Neuronal stem cell (in vitro differentiated cells): ENCODE results near the gene PRRC2B.

Source experiments
- DNase-seq: peaks from one replicate; pipeline ENCODE4 v3.0.0-alpha.2; 2013; ENCODE audit warnings: low spot score
- H2AFZ ChIP-seq: one replicate; pipeline ENCODE4 v1.6.1; 2013; ENCODE audit warnings: mild to moderate bottlenecking, low read length, inconsistent platforms
- H2AK5ac ChIP-seq: 2 replicates; pipeline ENCODE4 v1.6.1; 2013; ENCODE audit warnings: low read depth, mild to moderate bottlenecking, inconsistent platforms, low read length, moderate library complexity, mixed read lengths
- H2BK120ac ChIP-seq: 2 replicates; pipeline ENCODE4 v1.6.1; 2013; ENCODE audit warnings: low read depth, mild to moderate bottlenecking, inconsistent platforms, low read length, moderate library complexity, mixed read lengths
- H2BK12ac ChIP-seq: one replicate; pipeline ENCODE4 v1.6.1; 2013; ENCODE audit warnings: low read length, inconsistent platforms
- H2BK15ac ChIP-seq: 2 replicates; pipeline ENCODE4 v1.6.1; 2013; ENCODE audit warnings: mild to moderate bottlenecking, low read length, inconsistent platforms, mixed read lengths
- H2BK5ac ChIP-seq: one replicate; pipeline ENCODE4 v1.6.1; 2013; ENCODE audit warnings: inconsistent platforms, mild to moderate bottlenecking, low read length, moderate library complexity
- H3K14ac ChIP-seq: one replicate; pipeline ENCODE4 v1.6.1; 2013; ENCODE audit warnings: low read length, inconsistent platforms
- H3K18ac ChIP-seq: 2 replicates; pipeline ENCODE4 v1.6.1; 2013; ENCODE audit warnings: low read length, inconsistent platforms
- H3K23ac ChIP-seq: 2 replicates; pipeline ENCODE4 v1.6.1; 2013; ENCODE audit warnings: low read depth, mild to moderate bottlenecking, mixed read lengths, low read length, inconsistent platforms; ENCODE audit not compliant: poor library complexity
- H3K27ac ChIP-seq: replicated peaks from 3 replicates; pipeline ENCODE4 v1.5.1; 2013; ENCODE audit warnings: low read length, inconsistent platforms
- H3K27me3 ChIP-seq, 3 experiments: 2 replicates each; pipeline ENCODE4 v1.6.1; 2013; ENCODE audit warnings: low read length in 3 of 3, mild to moderate bottlenecking in 2 of 3, inconsistent platforms in 1 of 3, low read depth in 1 of 3, mixed read lengths in 1 of 3, moderate library complexity in 1 of 3; ENCODE audit not compliant: control insufficient read depth in 3 of 3, insufficient read depth in 3 of 3
- H3K36me3 ChIP-seq, 2 donors: replicated peaks in 1 of 2; 2 replicates each; pipeline ENCODE4 v1.6.1; 2013; ENCODE audit warnings: low read length in 2 of 2; ENCODE audit not compliant: control insufficient read depth in 2 of 2, insufficient read depth in 2 of 2
- H3K4ac ChIP-seq: 2 replicates; pipeline ENCODE4 v1.6.1; 2013; ENCODE audit warnings: inconsistent platforms, mild to moderate bottlenecking, low read length, moderate library complexity
- H3K4me1 ChIP-seq, 2 donors: 1 replicate in 1 of 2; 2 replicates in 1 of 2; pipeline ENCODE4 v1.6.1; 2013; ENCODE audit warnings: low read length in 2 of 2, low read depth in 1 of 2; ENCODE audit not compliant: control insufficient read depth in 2 of 2, insufficient read depth in 1 of 2
- H3K4me2 ChIP-seq: one replicate; pipeline ENCODE4 v1.6.1; 2013; ENCODE audit warnings: mild to moderate bottlenecking, low read length, inconsistent platforms; ENCODE audit not compliant: insufficient read depth, poor library complexity, severe bottlenecking
- H3K4me3 ChIP-seq, 2 donors: 2 replicates each; pipeline ENCODE4 v1.5.1; 2013; ENCODE audit warnings: low read length in 2 of 2, mild to moderate bottlenecking in 2 of 2, inconsistent platforms in 1 of 2, moderate library complexity in 1 of 2
- H3K79me1 ChIP-seq: one replicate; pipeline ENCODE4 v1.6.1; 2013; ENCODE audit warnings: low read depth, mild to moderate bottlenecking, inconsistent platforms, low read length, moderate library complexity
- H3K9ac ChIP-seq: one replicate; pipeline ENCODE4 v1.6.1; 2013; ENCODE audit warnings: mild to moderate bottlenecking, low read depth, low read length, inconsistent platforms; ENCODE audit not compliant: poor library complexity
- H3K9me3 ChIP-seq, 2 donors: replicated peaks in 1 of 2; 2 replicates each; pipeline versions ENCODE3 to v1.6.1; 2013; ENCODE audit warnings: low read length in 2 of 2, mild to moderate bottlenecking in 2 of 2, inconsistent platforms in 1 of 2, low read depth in 1 of 2, mixed read lengths in 1 of 2, moderate library complexity in 1 of 2; ENCODE audit not compliant: control insufficient read depth in 2 of 2, insufficient read depth in 1 of 2
- H4K8ac ChIP-seq: one replicate; pipeline ENCODE4 v1.6.1; 2013; ENCODE audit warnings: low read depth, mild to moderate bottlenecking, inconsistent platforms, low read length, moderate library complexity
- H4K91ac ChIP-seq: one replicate; pipeline ENCODE4 v1.6.1; 2013; ENCODE audit warnings: low read length, low read depth, mild to moderate bottlenecking, inconsistent platforms; ENCODE audit not compliant: poor library complexity
- WGBS, 2 donors: extraction: QIAGEN DNeasy Blood & Tissue Kit; methylation state at CpG; one replicate each; pipeline ENCODE4 v1.1.7; 2013; ENCODE audit warnings: missing lambda C conversion rate in 2 of 2, mixed read lengths in 1 of 2; ENCODE audit not compliant: insufficient read length in 2 of 2, insufficient replicate concordance in 1 of 2; ENCODE audit errors: extremely low coverage in 2 of 2; 5-methylcytosine and 5-hydroxymethylcytosine counted together

Gene PRRC2B

GRCh38 chr9:131432597-131433301 lies 38.9 kb downstream of the PRRC2B start:
- H3K79me1 ChIP-seq = peaks cover 4% of the 10 kb centered on the region
- no CpG with 5 or more reads among the region's 15 CpGs for WGBS, 2 donors
- no peak overlapping the region for H2AK5ac ChIP-seq
- peaks cover 38 to 89% of the 10 kb centered on the region in 2 donors for H3K36me3 ChIP-seq
- no peak overlapping the region for H3K18ac ChIP-seq
- no peak overlapping the region for H2BK15ac ChIP-seq
- no peak overlapping the region for H3K14ac ChIP-seq
- no peak overlapping the region for H3K4me2 ChIP-seq
- no peak overlapping the region for H3K4me3 ChIP-seq
- H2AFZ ChIP-seq = no peak overlapping the region
- H3K9me3 ChIP-seq = no peaks in the 10 kb centered on the region
- H4K8ac ChIP-seq = no peak overlapping the region
- H2BK12ac ChIP-seq = no peak overlapping the region
- H3K27ac ChIP-seq = peak overlapping the region; percentile 14
- H3K9ac ChIP-seq = peak overlapping the region; percentile 55
- no peaks in the 10 kb centered on the region for H3K27me3 ChIP-seq
- H3K4ac ChIP-seq = no peak overlapping the region
- peak overlapping the region; percentile 29 for H3K23ac ChIP-seq
- no peak overlapping the region for H2BK120ac ChIP-seq
- H2BK5ac ChIP-seq = no peak overlapping the region
- DNase-seq = no peak
- H4K91ac ChIP-seq = no peak overlapping the region
- peaks cover 17 to 20% of the 10 kb centered on the region in 2 donors for H3K4me1 ChIP-seq

GRCh38 chr9:131433302-131433854 lies 39.5 kb downstream of the PRRC2B start:
- Histone ChIP-seq H3K4ac (no peak overlapping the region), H4K8ac (no peak overlapping the region), H3K9ac (peak overlapping the region; percentile 55), H3K9me3 (no peaks in the 10 kb centered on the region), H3K4me2 (no peak overlapping the region), H3K27ac (peak overlapping the region; percentile 14), H2BK5ac (no peak overlapping the region), H2BK12ac (no peak overlapping the region), H2AFZ (no peak overlapping the region), H3K27me3 (no peaks in the 10 kb centered on the region), H2BK15ac (no peak overlapping the region), H4K91ac (no peak overlapping the region), H3K36me3 (peaks cover 44 to 96% of the 10 kb centered on the region in 2 donors), H3K23ac (no peak overlapping the region), H3K79me1 (peaks cover 7% of the 10 kb centered on the region), H3K18ac (no peak overlapping the region), H2BK120ac (no peak overlapping the region), H3K4me1 (peaks cover 17 to 20% of the 10 kb centered on the region in 2 donors), H3K4me3 (no peak overlapping the region), H3K14ac (no peak overlapping the region), H2AK5ac (no peak overlapping the region)
- WGBS, 2 donors = no CpG with 5 or more reads among the region's 3 CpGs
- no peak for DNase-seq

GRCh38 chr9:131434673-131435072 lies 40.8 kb downstream of the PRRC2B start:
- no peak overlapping the region for H2AK5ac ChIP-seq
- H3K4ac ChIP-seq = no peak overlapping the region
- peaks cover 17 to 20% of the 10 kb centered on the region in 2 donors for H3K4me1 ChIP-seq
- no peak overlapping the region for H3K18ac ChIP-seq
- H3K14ac ChIP-seq = no peak overlapping the region
- H2BK120ac ChIP-seq = no peak overlapping the region
- no peaks in the 10 kb centered on the region for H3K27me3 ChIP-seq
- no peak overlapping the region for H2BK15ac ChIP-seq
- H2BK12ac ChIP-seq = no peak overlapping the region
- WGBS, 2 donors = no CpG with 5 or more reads among the region's 7 CpGs
- peaks cover 57 to 96% of the 10 kb centered on the region in 2 donors for H3K36me3 ChIP-seq
- H3K23ac ChIP-seq = no peak overlapping the region
- H3K4me3 ChIP-seq = no peak overlapping the region
- no peak overlapping the region for H4K91ac ChIP-seq
- no peak overlapping the region for H4K8ac ChIP-seq
- no peak overlapping the region for H3K9ac ChIP-seq
- H3K4me2 ChIP-seq = no peak overlapping the region
- no peaks in the 10 kb centered on the region for H3K9me3 ChIP-seq
- H2BK5ac ChIP-seq = no peak overlapping the region
- H3K27ac ChIP-seq = no peak overlapping the region
- H2AFZ ChIP-seq = no peak overlapping the region
- DNase-seq = no peak
- peaks cover 10% of the 10 kb centered on the region for H3K79me1 ChIP-seq

GRCh38 chr9:131436376-131436775 lies 42.5 kb downstream of the PRRC2B start:
- peaks cover 10% of the 10 kb centered on the region for H3K79me1 ChIP-seq
- no peaks in the 10 kb centered on the region for H3K27me3 ChIP-seq
- no peak overlapping the region for H2BK5ac ChIP-seq
- H3K9me3 ChIP-seq = no peaks in the 10 kb centered on the region
- H3K4ac ChIP-seq = no peak overlapping the region
- H3K18ac ChIP-seq = no peak overlapping the region
- no peak overlapping the region for H2BK120ac ChIP-seq
- no peak overlapping the region for H3K9ac ChIP-seq
- no peak overlapping the region for H2AK5ac ChIP-seq
- no peak overlapping the region for H2BK15ac ChIP-seq
- no peak overlapping the region for H3K4me3 ChIP-seq
- H2AFZ ChIP-seq = no peak overlapping the region
- WGBS, 2 donors = no CpG with 5 or more reads among the region's 12 CpGs
- no peak overlapping the region for H3K4me2 ChIP-seq
- H3K23ac ChIP-seq = no peak overlapping the region
- no peak overlapping the region for H4K91ac ChIP-seq
- no peak overlapping the region for H2BK12ac ChIP-seq
- H4K8ac ChIP-seq = no peak overlapping the region
- H3K27ac ChIP-seq = no peak overlapping the region
- peaks cover 17 to 20% of the 10 kb centered on the region in 2 donors for H3K4me1 ChIP-seq
- H3K14ac ChIP-seq = no peak overlapping the region
- peaks cover 61 to 96% of the 10 kb centered on the region in 2 donors for H3K36me3 ChIP-seq
- DNase-seq = no peak
